Body of pancreas (tissue), 4 donors: ENCODE measurements around the gene ETV4.

Experiments used
- CTCF ChIP-seq, 7 experiments: fragments of 450-650 bp in 4 of 7; fragments of 200-600 bp in 3 of 7; sonication (generic) in 3 of 7; IDR thresholded peaks; one replicate each; pipeline ENCODE4 v1.5.1; 2016 to 2019; ENCODE audit warnings: antibody characterized with exemption in 7 of 7
- POLR2A ChIP-seq, 3 donors: fragments of 450-650 bp; IDR thresholded peaks; one replicate each; pipeline ENCODE4 v1.6.1; 2016; ENCODE audit warnings: antibody characterized with exemption in 3 of 3, mild to moderate bottlenecking in 2 of 3

GRCh38 chr17:43526886-43527648 lies 19.1 kb downstream of the ETV4 start:
- TF ChIP-seq POLR2A (IDR thresholded peaks at IDR 0.05): no peak
- TF ChIP-seq CTCF (IDR thresholded peaks at IDR 0.05): no peak
